Duodenal mucosa (tissue), 2 donors: ENCODE results near the gene MACC1.

ENCODE experiments used
- H3K27ac ChIP-seq: one replicate; pipeline ENCODE4 v1.7.0; 2013; ENCODE audit warnings: low read depth, low read length
- H3K27me3 ChIP-seq, 2 donors: one replicate each; pipeline ENCODE4 v1.7.0; 2013; ENCODE audit warnings: low read length in 2 of 2, control low read depth in 1 of 2; ENCODE audit not compliant: insufficient read depth in 2 of 2, control insufficient read depth in 1 of 2
- H3K36me3 ChIP-seq, 2 donors: one replicate each; pipeline ENCODE4 v1.7.0; 2013; ENCODE audit warnings: low read length in 2 of 2, control low read depth in 1 of 2; ENCODE audit not compliant: insufficient read depth in 2 of 2, control insufficient read depth in 1 of 2
- H3K4me1 ChIP-seq, 2 donors: one replicate each; pipeline ENCODE4 v1.7.0; 2013; ENCODE audit warnings: low read length in 2 of 2, control low read depth in 1 of 2; ENCODE audit not compliant: insufficient read depth in 2 of 2, control insufficient read depth in 1 of 2
- H3K4me3 ChIP-seq, 2 donors: one replicate each; pipeline ENCODE4 v1.7.0; 2013; ENCODE audit warnings: low read length in 2 of 2, low read depth in 1 of 2
- H3K9ac ChIP-seq, 2 donors: one replicate each; pipeline ENCODE4 v1.7.0; 2013; ENCODE audit warnings: low read length in 2 of 2, low read depth in 1 of 2
- H3K9me3 ChIP-seq, 2 donors: one replicate each; pipeline ENCODE4 v1.7.0; 2013; ENCODE audit warnings: low read length in 2 of 2, control low read depth in 1 of 2; ENCODE audit not compliant: control insufficient read depth in 1 of 2

The MACC1 gene

DNA sequence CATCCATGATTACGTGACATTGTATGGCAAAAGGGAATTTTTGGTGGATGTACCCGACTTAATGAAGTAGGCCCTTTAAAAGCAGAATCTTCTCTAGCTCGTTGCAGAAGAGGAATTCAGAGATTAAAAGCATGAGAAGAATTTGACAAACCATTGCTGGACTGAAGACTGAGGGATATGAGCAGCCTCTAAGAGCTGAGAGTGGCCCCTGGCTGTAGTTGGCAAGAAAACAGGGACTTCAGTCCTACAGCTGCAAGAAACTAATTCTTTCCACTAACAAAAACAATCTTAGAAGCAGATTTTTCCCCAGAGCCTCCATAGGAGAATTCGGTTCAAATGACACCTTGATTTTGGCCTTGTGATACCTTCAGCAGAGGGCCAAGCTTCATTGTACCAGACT lies 34.1 kb downstream of the MACC1 start:
- Histone ChIP-seq H3K9me3 (peaks cover 0 to 2% of the 10 kb centered on the region in 2 donors), H3K9ac (no peak overlapping the region), H3K36me3 (no peaks in the 10 kb centered on the region), H3K27me3 (no peaks in the 10 kb centered on the region), H3K4me1 (no peaks in the 10 kb centered on the region), H3K4me3 (no peak overlapping the region), H3K27ac (no peak overlapping the region)

DNA sequence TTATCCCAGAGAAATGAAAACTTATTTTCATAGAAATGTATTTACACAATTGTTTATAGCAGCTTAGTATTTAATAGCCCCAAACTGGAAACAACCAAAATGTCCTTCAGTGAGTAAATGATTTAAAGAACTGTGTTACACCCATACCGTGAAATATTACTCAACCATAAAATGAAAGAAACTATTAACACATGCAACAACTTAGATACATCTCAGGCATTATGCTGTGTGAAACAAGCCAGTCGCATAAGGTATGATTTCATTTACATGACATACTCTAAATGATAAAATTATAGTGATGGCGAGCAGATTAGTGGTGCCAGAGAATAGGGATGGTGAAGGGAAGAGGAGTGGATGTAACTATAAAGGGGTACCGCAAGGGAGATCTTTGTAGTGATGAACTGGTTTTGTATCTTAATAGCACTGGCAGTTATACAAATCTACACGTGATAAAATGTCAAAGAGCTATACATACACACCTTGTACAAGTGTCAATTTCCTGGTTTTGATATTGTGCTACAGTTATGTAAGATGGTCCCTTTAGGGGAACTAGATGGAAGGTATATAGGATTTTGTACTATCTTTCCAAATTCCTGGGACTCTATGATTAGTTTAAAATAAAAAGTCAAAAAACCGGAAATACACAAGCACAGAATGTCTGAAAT lies 40.5 kb downstream of the MACC1 start:
- Histone ChIP-seq H3K9me3 (no peaks in the 10 kb centered on the region), H3K4me1 (no peaks in the 10 kb centered on the region), H3K4me3 (no peak overlapping the region), H3K27ac (no peak overlapping the region), H3K27me3 (no peaks in the 10 kb centered on the region), H3K36me3 (no peaks in the 10 kb centered on the region), H3K9ac (no peak overlapping the region)

DNA sequence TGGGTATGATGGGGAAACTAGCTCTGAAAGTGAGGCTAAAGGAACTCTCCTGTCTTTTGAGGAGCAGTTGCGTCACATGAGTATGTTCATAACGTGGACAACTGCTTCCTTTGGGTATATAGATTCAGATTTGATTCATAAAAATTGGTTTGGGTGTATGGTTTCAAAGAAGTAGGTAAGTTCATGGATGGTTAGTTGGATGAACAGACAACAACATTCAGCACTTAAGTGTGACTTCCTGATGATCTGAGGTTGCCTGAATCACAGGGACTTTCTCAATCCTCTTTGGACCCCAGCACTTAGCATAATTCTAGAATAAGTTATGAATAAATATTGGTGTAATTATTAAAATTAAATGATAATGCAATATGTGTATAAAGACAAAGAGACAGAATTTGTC lies 43.4 kb downstream of the MACC1 start:
- no peak overlapping the region for H3K9ac ChIP-seq

DNA sequence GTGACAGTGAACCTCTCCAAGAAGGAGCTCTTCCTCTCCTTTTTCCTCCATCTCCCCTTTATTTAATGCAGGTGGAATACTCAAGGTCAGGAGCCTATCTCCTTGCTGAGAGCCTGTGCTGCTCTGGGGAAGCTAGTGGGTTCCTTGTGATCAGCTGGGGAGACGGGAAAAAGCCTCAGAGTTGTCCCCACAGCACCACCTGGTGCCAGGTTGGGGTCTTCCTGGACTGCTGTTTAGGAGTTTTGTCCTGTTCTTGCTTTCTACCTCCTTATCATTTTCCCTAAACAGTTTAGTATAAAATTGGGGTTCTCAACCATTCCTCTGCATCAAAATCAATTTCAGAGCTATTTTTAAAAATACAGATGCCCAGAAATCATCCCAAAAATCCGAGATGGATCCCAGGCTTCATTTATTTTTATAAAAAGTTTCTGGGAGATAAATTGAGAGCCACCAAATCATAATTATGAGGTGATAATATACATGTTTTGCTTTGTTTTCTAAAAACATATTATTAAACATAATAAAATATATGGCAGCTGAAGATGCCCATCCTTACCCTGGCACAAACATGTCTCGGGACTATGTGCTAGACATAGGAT lies 44.3 kb downstream of the MACC1 start:
- no peaks in the 10 kb centered on the region for H3K4me1 ChIP-seq
- no peaks in the 10 kb centered on the region for H3K27me3 ChIP-seq
- H3K9me3 ChIP-seq: no peaks in the 10 kb centered on the region
- H3K4me3 ChIP-seq: no peak overlapping the region
- peaks cover 6 to 7% of the 10 kb centered on the region in 2 donors for H3K36me3 ChIP-seq
- no peak overlapping the region for H3K27ac ChIP-seq
- no peak overlapping the region for H3K9ac ChIP-seq

More for the DNA sequence above, 43.4 kb downstream of the MACC1 start:
- Histone ChIP-seq H3K4me1 (no peaks in the 10 kb centered on the region), H3K27ac (no peak overlapping the region), H3K36me3 (peaks cover 2 to 6% of the 10 kb centered on the region in 2 donors), H3K9me3 (no peaks in the 10 kb centered on the region), H3K27me3 (no peaks in the 10 kb centered on the region), H3K4me3 (no peak overlapping the region)

DNA sequence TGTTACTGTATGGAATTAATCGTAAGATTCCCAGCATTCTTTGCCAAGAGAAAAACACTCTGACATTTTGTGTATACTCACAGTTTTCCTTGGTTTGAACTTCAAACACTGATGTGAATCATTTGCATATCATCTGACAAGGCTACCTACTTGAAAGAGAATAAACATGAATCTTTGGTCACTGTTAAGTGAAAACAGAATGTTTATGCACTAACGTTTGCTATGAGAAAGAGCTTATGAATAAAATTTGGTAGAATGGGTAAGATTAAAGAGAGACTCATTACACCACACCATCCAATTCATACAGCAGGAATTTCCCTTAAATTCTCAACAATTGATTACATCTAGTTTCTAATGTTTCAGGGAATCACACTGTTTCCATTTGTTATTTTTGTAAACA lies 46.6 kb downstream of the MACC1 start:
- no peak overlapping the region for H3K27ac ChIP-seq
- H3K4me3 ChIP-seq: no peak overlapping the region

DNA sequence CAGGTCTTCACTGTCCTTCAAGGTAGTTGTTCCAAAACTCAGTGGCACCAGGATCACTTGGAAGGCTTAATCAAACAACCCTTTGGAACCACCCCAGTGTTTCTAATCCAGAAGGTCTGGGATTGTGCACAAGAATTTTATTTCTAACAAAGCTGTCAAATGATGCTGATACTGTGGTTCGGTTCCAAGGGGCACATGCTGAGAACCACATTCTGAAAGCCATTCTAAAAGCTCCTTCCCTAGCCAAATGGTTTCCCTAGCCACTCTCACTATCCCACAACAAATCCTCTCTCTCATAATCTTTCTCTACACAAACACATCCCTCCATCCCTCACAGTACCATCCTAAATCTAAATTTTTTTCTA lies 52.1 kb downstream of the MACC1 start:
- Histone ChIP-seq H3K9ac (no peak overlapping the region), H3K4me3 (no peak overlapping the region), H3K4me1 (no peaks in the 10 kb centered on the region), H3K36me3 (peaks cover 0 to 11% of the 10 kb centered on the region in 2 donors), H3K9me3 (no peaks in the 10 kb centered on the region), H3K27ac (no peak overlapping the region), H3K27me3 (no peaks in the 10 kb centered on the region)

More for the DNA sequence above, 46.6 kb downstream of the MACC1 start:
- Histone ChIP-seq H3K4me1 (no peaks in the 10 kb centered on the region), H3K9me3 (no peaks in the 10 kb centered on the region), H3K36me3 (peaks cover 6 to 11% of the 10 kb centered on the region in 2 donors), H3K9ac (no peak overlapping the region), H3K27me3 (no peaks in the 10 kb centered on the region)

DNA sequence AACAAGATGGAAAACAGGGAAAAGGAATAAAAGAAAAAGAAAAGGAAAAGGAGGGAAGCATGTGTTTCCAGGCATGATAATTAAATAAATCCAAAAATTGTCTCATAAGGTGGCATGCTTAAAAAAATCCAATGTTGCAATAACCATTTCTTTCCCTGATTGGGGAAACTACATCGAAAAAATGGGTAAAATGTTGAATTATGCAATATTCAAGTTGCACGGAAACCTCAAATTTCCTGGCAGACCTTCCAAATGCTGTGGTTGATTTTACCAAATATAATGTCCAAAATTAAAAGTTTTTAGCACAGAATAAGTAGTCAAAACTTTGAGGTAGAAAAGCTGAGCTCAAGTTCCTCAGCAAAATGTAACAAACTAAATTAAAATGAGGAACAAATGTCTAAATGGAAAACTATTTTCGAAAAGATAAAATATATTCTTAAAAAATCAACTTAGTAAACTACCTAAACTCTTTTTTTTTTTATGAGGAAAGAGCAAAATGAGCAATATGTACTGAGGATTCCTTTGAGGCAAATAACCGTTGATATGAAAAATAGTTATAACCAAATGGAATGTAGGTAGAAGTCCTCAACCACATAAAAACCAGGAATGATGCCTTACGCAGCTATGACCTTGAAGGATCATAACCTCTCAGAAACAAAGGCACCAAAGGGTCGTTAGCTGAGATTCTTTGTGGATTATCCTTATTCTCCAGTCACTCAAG lies 52.6 kb downstream of the MACC1 start:
- peaks cover 0 to 14% of the 10 kb centered on the region in 2 donors for H3K36me3 ChIP-seq
- no peaks in the 10 kb centered on the region for H3K27me3 ChIP-seq
- no peaks in the 10 kb centered on the region for H3K9me3 ChIP-seq
- H3K27ac ChIP-seq: no peak overlapping the region
- no peak overlapping the region for H3K9ac ChIP-seq
- no peaks in the 10 kb centered on the region for H3K4me1 ChIP-seq
- no peak overlapping the region for H3K4me3 ChIP-seq

DNA sequence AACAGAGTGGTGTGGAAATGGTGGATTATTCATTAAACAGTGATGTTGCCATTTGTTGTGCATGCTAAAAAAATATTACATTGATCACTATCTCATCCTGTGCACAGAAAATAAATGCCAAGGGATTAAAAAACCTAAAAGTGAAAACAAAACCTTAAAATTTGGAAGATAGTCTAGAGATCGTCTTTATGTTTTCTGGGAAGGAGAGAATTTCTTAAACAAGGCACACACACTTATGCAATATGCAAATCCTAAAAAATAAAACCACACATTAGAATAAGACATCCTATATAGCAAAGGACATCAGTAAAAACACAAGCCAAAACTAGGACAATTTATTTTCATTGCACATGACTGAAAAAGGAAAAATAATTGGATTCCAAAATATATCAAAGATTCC lies 54.5 kb downstream of the MACC1 start:
- no peaks in the 10 kb centered on the region for H3K9me3 ChIP-seq
- no peaks in the 10 kb centered on the region for H3K27me3 ChIP-seq
- no peaks in the 10 kb centered on the region for H3K4me1 ChIP-seq
- H3K4me3 ChIP-seq: no peak overlapping the region
- H3K9ac ChIP-seq: no peak overlapping the region
- peaks cover 0 to 11% of the 10 kb centered on the region in 2 donors for H3K36me3 ChIP-seq
- no peak overlapping the region for H3K27ac ChIP-seq

DNA sequence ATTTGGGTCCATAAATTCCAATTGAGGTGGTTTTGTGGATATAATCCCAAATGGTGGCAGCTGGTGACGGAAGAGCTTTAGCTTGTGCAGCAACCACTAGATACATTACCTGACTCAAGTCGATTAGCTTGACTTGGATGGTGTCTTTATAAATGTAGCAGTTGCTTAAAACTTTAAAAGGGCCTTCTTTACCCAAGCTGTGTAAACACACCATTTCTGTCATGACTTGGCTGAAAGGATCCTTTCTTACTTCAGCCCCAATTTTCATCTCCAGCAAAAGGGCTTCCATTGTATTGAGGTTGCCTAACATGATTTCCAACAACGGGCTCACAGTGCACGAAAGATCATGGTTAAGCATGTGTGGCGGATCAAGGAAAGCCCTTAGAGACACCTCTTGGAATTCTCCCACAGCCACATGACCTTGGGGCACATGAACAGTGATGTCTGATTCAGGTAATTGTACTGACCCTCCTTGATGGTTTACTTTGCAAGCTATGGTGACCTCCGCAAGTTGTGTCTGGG lies 57.9 kb downstream of the MACC1 start:
- no peaks in the 10 kb centered on the region for H3K27me3 ChIP-seq
- no peak overlapping the region for H3K9ac ChIP-seq
- no peak overlapping the region for H3K4me3 ChIP-seq
- no peaks in the 10 kb centered on the region for H3K4me1 ChIP-seq
- peaks cover 0 to 9% of the 10 kb centered on the region in 2 donors for H3K36me3 ChIP-seq
- no peaks in the 10 kb centered on the region for H3K9me3 ChIP-seq
- H3K27ac ChIP-seq: no peak overlapping the region

DNA sequence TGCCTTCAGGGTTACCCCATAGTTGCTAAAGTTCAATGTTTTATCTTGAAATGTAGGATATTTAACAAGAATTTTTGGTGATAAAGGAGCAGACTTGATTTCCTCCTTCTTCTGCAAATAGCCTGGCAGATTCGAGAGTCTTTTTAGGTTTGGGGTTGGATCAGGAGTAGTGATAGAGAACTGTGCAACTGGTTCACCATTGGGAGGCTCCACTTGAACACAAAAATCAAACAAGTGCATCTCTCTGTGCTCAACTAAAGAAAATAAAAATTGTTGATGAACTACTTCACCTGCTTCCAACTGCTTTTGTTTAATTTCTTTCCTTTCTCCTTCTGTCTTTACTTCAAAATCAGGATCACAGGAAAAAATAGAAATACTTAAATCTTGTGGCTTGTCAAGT lies 58.5 kb downstream of the MACC1 start:
- Histone ChIP-seq H3K4me1 (no peaks in the 10 kb centered on the region), H3K27me3 (no peaks in the 10 kb centered on the region), H3K9me3 (no peaks in the 10 kb centered on the region), H3K27ac (no peak overlapping the region), H3K4me3 (no peak overlapping the region), H3K36me3 (peaks cover 5 to 14% of the 10 kb centered on the region in 2 donors), H3K9ac (no peak overlapping the region)
